ENCODE data around the gene TMC6. TPM values are rescaled to one million over a fixed set of nuclear protein-coding genes. Genes with fewer than 3 reads are reported as not detected.
"Not testable (repeated sequence)": the region's sequence is repeated elsewhere in the genome, so short reads cannot be mapped to it uniquely, and the experiment has no call there.

TMC6 gene
- total RNA-seq, 1 experiment from 2014 or later = 97.7 TPM

DNA sequence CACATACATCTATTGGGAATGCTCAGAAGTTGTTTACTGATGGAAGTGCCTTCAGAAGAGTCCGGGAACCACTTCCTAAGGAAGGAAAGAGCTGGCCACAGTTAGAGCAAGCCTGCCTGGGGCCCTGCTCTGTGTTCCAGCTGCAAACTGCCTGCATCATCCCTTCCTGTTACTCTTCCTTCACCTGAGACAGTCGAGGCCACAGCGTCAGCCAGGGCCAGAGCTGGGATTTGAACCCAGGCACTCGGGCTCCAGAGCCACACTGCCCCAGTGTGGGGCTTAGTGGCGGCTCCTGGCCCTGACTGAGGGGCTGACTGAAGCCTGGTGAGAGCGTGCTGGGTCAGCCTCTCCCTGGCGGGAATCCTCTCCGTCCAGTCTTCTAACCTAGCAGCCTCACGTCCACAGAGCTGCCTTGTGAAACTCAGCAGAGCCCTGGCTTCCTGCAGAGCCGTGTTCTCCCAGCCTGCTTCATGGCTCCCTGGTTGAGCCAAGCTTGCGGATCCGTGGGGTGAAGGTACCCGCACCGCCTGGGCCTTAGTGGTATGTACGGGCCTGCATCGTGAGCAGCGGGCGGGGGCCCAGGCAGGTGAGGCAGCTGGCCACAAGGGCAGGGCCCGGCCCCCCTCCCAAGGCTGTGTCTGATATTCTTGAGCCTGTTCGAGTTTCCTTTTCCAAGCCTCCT, 13.0 kb upstream of the TMC6 start:
- Histone ChIP-seq H2AFZ (no peak overlapping the region), H3F3A (ENCODE audit: insufficient read depth, low read depth) (peaks cover 54% of the 10 kb centered on the region; the same call in 1 of the 2 replicates), H3K9me2 (ENCODE audit: insufficient read depth) (no peaks in the 10 kb centered on the region), H4K20me1 (ENCODE audit: insufficient read depth) (no peaks in the 10 kb centered on the region), H3K9me3 (ENCODE audit: insufficient read depth, low read depth) (no peaks in the 10 kb centered on the region), H3K79me2 (ENCODE audit: low read depth) (no peaks in the 10 kb centered on the region), H3K4me1 (replicated peaks; ENCODE audit: insufficient read depth) (peaks cover 53% of the 10 kb centered on the region), H3K27ac (peak overlapping the region; percentile 77), H3K27me3 (ENCODE audit: insufficient read depth, low read depth) (no peaks in the 10 kb centered on the region), H3K36me3 (ENCODE audit: low read depth) (no peaks in the 10 kb centered on the region), H3K4me3 (peak overlapping the region; percentile 23; the same call in 1 of the 2 replicates), H3K4me2 (peak overlapping the region; percentile 87)
- DNase-seq = no peak
- CTCF ChIA-PET = interaction anchor here (0.6 to 0.7 kb wide), 3 partner anchors 93 to 1576 kb away, joined by 9 to 19 read pairs (median 18); no protein-coding TSS in a partner anchor
- intact Hi-C loops (cut with micrococcal nuclease; ENCODE audit: unreplicated experiment) = loop anchor here (1.0 kb wide), 2 partner anchors 28 to 46 kb away; partner anchors contain the start of genes AFMID and TK1
- TF ChIP-seq, protein P1, sequence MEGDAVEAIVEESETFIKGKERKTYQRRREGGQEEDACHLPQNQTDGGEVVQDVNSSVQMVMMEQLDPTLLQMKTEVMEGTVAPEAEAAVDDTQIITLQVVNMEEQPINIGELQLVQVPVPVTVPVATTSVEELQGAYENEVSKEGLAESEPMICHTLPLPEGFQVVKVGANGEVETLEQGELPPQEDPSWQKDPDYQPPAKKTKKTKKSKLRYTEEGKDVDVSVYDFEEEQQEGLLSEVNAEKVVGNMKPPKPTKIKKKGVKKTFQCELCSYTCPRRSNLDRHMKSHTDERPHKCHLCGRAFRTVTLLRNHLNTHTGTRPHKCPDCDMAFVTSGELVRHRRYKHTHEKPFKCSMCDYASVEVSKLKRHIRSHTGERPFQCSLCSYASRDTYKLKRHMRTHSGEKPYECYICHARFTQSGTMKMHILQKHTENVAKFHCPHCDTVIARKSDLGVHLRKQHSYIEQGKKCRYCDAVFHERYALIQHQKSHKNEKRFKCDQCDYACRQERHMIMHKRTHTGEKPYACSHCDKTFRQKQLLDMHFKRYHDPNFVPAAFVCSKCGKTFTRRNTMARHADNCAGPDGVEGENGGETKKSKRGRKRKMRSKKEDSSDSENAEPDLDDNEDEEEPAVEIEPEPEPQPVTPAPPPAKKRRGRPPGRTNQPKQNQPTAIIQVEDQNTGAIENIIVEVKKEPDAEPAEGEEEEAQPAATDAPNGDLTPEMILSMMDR (conservative IDR thresholded peaks at IDR 0.05) = no peak
- TF ChIP-seq EZH2 (IDR thresholded peaks at IDR 0.05; ENCODE audit: low read depth) = no peak
- POLR2A ChIA-PET (ENCODE audit: unreplicated experiment) = interaction anchor here (0.6 kb wide), 2 partner anchors 8 to 35 kb away, joined by 19 to 37 read pairs; no protein-coding TSS in a partner anchor
- no TSS peak for BruUV-seq (replicated peaks)

DNA sequence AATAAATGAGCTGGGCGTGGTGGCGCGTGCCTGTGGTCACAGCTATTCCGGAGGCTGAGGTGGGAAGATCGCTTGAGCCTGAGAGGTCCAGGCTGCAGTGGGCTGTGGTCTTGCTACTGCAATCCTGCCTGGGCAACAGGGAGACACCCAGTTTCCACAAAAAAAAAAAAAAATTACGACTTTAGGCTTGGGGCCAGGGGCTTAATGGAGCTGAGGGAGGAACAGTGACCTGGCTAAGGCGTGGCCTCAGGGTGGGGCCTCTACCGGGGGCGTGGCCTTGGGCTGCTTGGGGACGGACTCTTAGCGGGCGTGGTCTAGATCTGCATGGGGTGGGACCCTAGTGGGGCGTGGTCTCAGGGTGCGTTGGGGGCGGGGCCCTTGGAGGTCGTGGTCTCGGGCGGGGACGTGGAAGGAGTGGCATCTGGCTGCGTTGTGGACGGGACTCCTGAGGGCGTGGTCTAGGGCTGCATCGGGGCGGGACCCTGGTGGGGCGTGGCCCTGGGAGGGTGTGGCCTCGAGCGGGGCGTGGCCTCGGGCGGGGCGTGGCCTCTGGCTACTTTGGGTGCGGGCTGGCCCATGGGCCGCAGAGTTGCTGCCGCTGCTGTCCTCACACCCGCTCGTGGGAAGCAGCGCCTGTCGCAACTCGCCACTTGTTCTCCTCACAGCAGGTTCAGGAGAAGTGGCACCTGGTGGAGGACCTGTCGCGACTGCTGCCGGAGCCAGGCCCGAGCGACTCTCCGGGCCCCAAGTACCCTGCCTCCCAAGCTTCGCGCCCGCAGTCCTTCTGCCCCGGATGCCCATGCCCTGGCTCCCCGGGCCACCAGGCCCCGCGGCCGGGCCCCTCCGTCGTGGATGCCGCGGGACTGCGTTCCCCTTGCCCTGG, 11.9 kb upstream of the TMC6 start:
- no peaks in the 10 kb centered on the region for H3K36me3 ChIP-seq (ENCODE audit: low read depth)
- peaks cover 48% of the 10 kb centered on the region; the same call in 1 of the 2 replicates for H3F3A ChIP-seq (ENCODE audit: insufficient read depth, low read depth)
- H3K4me1 ChIP-seq (replicated peaks; ENCODE audit: insufficient read depth) = peaks cover 44% of the 10 kb centered on the region
- H3K9me3 ChIP-seq (ENCODE audit: insufficient read depth, low read depth) = no peaks in the 10 kb centered on the region
- no TSS peak for BruUV-seq (replicated peaks)
- intact Hi-C loops (cut with micrococcal nuclease; ENCODE audit: unreplicated experiment) = no loop called here
- no peaks in the 10 kb centered on the region for H3K79me2 ChIP-seq (ENCODE audit: low read depth)
- no peaks in the 10 kb centered on the region for H4K20me1 ChIP-seq (ENCODE audit: insufficient read depth)
- H2AFZ ChIP-seq = no peak overlapping the region
- H3K27ac ChIP-seq = peak overlapping the region; percentile 34; the same call in 1 of the 2 replicates
- POLR2A ChIA-PET (ENCODE audit: unreplicated experiment) = interaction anchor here (0.6 to 0.7 kb wide), 7 partner anchors 10 to 1240 kb away, joined by 3 to 22 read pairs (median 6); partner anchors contain the start of gene TMC8
- TF ChIP-seq, protein P1 (conservative IDR thresholded peaks at IDR 0.05) = no peak
- no peak for TF ChIP-seq EZH2 (IDR thresholded peaks at IDR 0.05; ENCODE audit: low read depth)
- CTCF ChIA-PET = interaction anchor here (0.6 to 1.2 kb wide), 6 partner anchors 12 to 856 kb away, joined by 4 to 19 read pairs (median 6); partner anchors contain the start of genes AFMID and TK1
- no peaks in the 10 kb centered on the region for H3K27me3 ChIP-seq (ENCODE audit: insufficient read depth, low read depth)
- no peaks in the 10 kb centered on the region for H3K9me2 ChIP-seq (ENCODE audit: insufficient read depth)
- peak overlapping the region; percentile 87 for H3K4me2 ChIP-seq
- peak overlapping the region; percentile 51; the same call in 1 of the 2 replicates for H3K4me3 ChIP-seq
- DNase-seq = peak; percentile 84 to 99

- peaks cover 43% of the 10 kb centered on the region; the same call in 1 of the 2 replicates for H3F3A ChIP-seq (ENCODE audit: insufficient read depth, low read depth)
- H3K9me2 ChIP-seq (ENCODE audit: insufficient read depth); BruUV-seq (replicated peaks); H3K79me2 ChIP-seq (ENCODE audit: low read depth); H4K20me1 ChIP-seq (ENCODE audit: insufficient read depth); DNase-seq; H3K36me3 ChIP-seq (ENCODE audit: low read depth); intact Hi-C loops (cut with micrococcal nuclease; ENCODE audit: unreplicated experiment); H3K27me3 ChIP-seq (ENCODE audit: insufficient read depth, low read depth); H3K9me3 ChIP-seq (ENCODE audit: insufficient read depth, low read depth); H3K4me3 ChIP-seq; H2AFZ ChIP-seq: not testable (repeated sequence)
- POLR2A ChIA-PET (ENCODE audit: unreplicated experiment) = interaction anchor here (0.6 to 0.7 kb wide), 6 partner anchors 9 to 1240 kb away, joined by 3 to 22 read pairs (median 8); partner anchors contain the start of gene TMC8
- CTCF ChIA-PET = interaction anchor here (0.7 to 1.2 kb wide), 5 partner anchors 12 to 55 kb away, joined by 4 to 19 read pairs (median 6); partner anchors contain the start of genes AFMID and TK1
- peaks cover 38% of the 10 kb centered on the region for H3K4me1 ChIP-seq (replicated peaks; ENCODE audit: insufficient read depth)
- 0 out of 2 replicates have a peak overlapping the region, but pooled peaks have one; percentile 34 for H3K27ac ChIP-seq
- H3K4me2 ChIP-seq = peak overlapping the region; percentile 87
Observed at GRCh38 chr17:78139861-78140168, 11.3 kb upstream of the TMC6 start.
